Activated naive CD4-positive, alpha-beta T cell treated with anti-CD3 and anti-CD28 coated beads for 36 hours (primary cell): ENCODE measurements around the gene CAPZB. TPM values are rescaled to one million over a fixed set of nuclear protein-coding genes. Genes with fewer than 3 reads are reported as not detected.

ENCODE experiments used
- CTCF ChIA-PET: fragments of 350-600 bp; sonication (Branson Sonifier 250); formaldehyde crosslinking; loops from one replicate; lab custom pipeline; 2021; ENCODE audit warnings: antibody characterized with exemption; lab: Charles Lee
- DNase-seq: peaks from one replicate; pipeline ENCODE4 v3.0.0-alpha.2; 2020
- H3K27ac Mint-ChIP-seq: one replicate; pipeline ENCODE4 v1.8.0; 2021; ENCODE audit warnings: mild to moderate bottlenecking, mixed read lengths
- H3K27me3 Mint-ChIP-seq: one replicate; pipeline ENCODE4 v1.8.0; 2021; ENCODE audit warnings: low read depth, mixed read lengths
- H3K36me3 Mint-ChIP-seq: one replicate; pipeline ENCODE4 v1.8.0; 2021; ENCODE audit warnings: low read depth, mixed read lengths
- H3K4me1 Mint-ChIP-seq: one replicate; pipeline ENCODE4 v1.8.0; 2021; ENCODE audit warnings: low read depth, mixed read lengths
- H3K4me3 Mint-ChIP-seq: one replicate; pipeline ENCODE4 v1.8.0; 2021; ENCODE audit warnings: mild to moderate bottlenecking, moderate library complexity, mixed read lengths
- H3K9me3 Mint-ChIP-seq: one replicate; pipeline ENCODE4 v1.8.0; 2021; ENCODE audit warnings: mixed read lengths
- intact Hi-C: fragments of 100-400 bp; cut with micrococcal nuclease; formaldehyde crosslinking; loops from one replicate; pipeline ENCODE4 v1.15.1; 2023
- total RNA-seq, 2 experiments: library from RNA; stranded (reverse); gene quantifications; one replicate each; pipeline ENCODE4 v1.2.3, GENCODE V29; 2021

CAPZB gene
- total RNA-seq, 2 experiments from 2014 or later, result 362 to 381 TPM

DNA sequence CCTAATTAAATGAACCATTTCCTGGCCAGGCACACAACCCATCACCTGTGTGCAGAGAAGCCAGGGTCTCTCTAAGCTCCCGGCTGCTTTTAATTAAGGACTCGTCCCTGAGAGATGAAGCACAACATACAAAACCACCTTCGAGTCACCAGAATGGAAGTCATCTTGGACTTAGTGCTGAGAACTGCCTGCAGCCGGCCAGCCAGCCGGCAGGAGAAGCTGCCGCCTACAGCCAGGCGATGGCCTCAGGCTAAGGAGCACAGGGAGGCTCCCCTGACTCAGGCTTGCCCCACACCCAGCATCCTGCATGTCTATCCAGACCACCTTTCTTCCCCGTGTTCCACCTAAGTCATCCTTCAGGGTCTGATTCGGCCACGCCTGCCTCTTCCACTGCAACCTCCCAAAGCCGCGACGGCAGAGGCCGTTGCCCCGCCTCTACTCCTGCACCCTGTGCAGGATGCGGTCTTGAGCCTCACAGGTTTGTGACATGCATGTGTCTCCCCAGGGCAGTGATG is 89.6 kb downstream of the CAPZB start:
- CTCF ChIA-PET, result interaction anchor here (4.1 kb wide), 1 partner anchor 186 kb away, joined by 21 read pairs; no protein-coding TSS in a partner anchor
- Mint-ChIP-seq H3K9me3 (no peaks in the 10 kb centered on the region), H3K4me1 (peaks cover 78% of the 10 kb centered on the region), H3K27me3 (no peaks in the 10 kb centered on the region), H3K4me3 (no peak overlapping the region), H3K27ac (no peak overlapping the region), H3K36me3 (peaks cover 5% of the 10 kb centered on the region)
- intact Hi-C loops, result no loop called here
- DNase-seq, result no peak

DNA sequence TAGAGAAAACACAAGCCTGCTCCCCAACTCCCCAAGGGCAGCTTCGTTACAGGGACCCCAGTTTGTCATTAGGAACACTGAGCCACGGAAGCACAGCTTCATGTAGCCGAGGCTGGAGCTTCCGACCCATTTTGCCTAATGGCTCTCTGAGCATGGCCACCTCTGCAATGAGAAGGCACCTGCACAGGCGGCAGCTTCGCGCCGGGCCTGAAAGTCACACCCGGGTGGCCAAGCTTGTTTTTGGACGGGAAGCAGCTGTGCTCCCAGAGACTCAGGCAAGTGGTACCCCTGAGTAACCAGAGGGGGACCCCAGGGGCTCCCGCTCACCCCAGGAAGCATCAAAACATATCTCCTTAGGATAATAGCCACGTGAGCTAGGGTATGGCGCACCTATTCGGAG is 92.3 kb downstream of the CAPZB start:
- intact Hi-C loops, result loop anchor here (5.0 kb wide), 3 partner anchors 44 to 74 kb away; no protein-coding TSS in a partner anchor
- peaks cover 82% of the 10 kb centered on the region for H3K4me1 Mint-ChIP-seq
- no peak for DNase-seq
- H3K27ac Mint-ChIP-seq, result no peak overlapping the region
- CTCF ChIA-PET, result interaction anchor here (0.6 to 4.1 kb wide), 11 partner anchors 8 to 269 kb away, joined by 3 to 21 read pairs (median 3); no protein-coding TSS in a partner anchor
- H3K9me3 Mint-ChIP-seq, result no peaks in the 10 kb centered on the region
- H3K36me3 Mint-ChIP-seq, result peaks cover 5% of the 10 kb centered on the region
- no peaks in the 10 kb centered on the region for H3K27me3 Mint-ChIP-seq
- H3K4me3 Mint-ChIP-seq, result no peak overlapping the region

DNA sequence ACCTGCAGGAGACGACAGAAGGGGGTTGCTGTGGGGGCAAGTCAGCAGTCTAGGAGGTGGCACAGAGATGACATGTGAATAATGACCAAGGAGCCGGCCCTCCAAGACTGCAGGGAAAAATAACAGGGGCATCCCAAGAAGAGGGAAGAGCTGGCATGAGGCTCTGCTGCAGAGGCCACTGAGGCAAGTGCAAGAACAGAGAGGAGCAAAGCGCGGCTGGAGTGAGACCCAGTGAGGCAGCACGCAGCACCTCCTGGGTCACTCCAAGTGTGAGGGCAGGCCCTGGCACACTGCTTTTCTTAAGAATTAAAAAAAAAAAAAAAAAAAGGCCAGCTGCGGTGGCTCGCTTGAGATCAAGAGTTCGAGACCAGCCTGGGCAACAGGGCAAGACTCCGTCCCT is 93.1 kb downstream of the CAPZB start:
- peaks cover 75% of the 10 kb centered on the region for H3K4me1 Mint-ChIP-seq
- peak overlapping the region; percentile 81 for H3K27ac Mint-ChIP-seq
- no peak overlapping the region for H3K4me3 Mint-ChIP-seq
- DNase-seq, result no peak
- H3K9me3 Mint-ChIP-seq, result no peaks in the 10 kb centered on the region
- peaks cover 3% of the 10 kb centered on the region for H3K36me3 Mint-ChIP-seq
- intact Hi-C loops, result loop anchor here (5.0 kb wide), 3 partner anchors 45 to 75 kb away; no protein-coding TSS in a partner anchor
- CTCF ChIA-PET, result interaction anchor here (0.7 to 4.1 kb wide), 10 partner anchors 10 to 262 kb away, joined by 3 to 21 read pairs (median 3); no protein-coding TSS in a partner anchor
- no peaks in the 10 kb centered on the region for H3K27me3 Mint-ChIP-seq

DNA sequence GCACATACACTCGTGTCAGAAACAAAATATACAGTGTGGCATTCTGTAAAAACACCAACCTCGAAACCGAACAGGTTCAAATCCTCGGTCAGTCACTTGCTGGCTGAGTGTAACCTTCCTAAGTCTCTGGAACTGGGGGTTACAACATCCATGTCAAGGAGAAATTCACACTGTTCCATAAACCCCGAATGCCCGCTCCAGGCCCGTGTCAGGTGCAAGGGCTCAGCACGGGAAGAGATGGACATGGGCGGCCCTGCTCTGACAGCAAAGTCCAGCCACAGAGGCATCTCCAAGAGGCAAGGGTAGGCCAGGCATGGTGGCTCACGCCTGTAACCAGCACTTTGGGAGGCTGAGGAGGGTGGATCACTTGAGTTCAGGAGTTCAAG is 93.8 kb downstream of the CAPZB start:
- DNase-seq, result no peak
- H3K4me3 Mint-ChIP-seq, result no peak overlapping the region
- H3K9me3 Mint-ChIP-seq, result no peaks in the 10 kb centered on the region
- H3K27me3 Mint-ChIP-seq, result no peaks in the 10 kb centered on the region
- intact Hi-C loops, result loop anchor here (1.0 to 5.0 kb wide), 7 partner anchors 46 to 262 kb away; no protein-coding TSS in a partner anchor
- H3K27ac Mint-ChIP-seq, result peak overlapping the region; percentile 81
- peaks cover 73% of the 10 kb centered on the region for H3K4me1 Mint-ChIP-seq
- CTCF ChIA-PET, result interaction anchor here (0.7 to 4.1 kb wide), 13 partner anchors 9 to 262 kb away, joined by 3 to 21 read pairs (median 4); no protein-coding TSS in a partner anchor
- peaks cover 3% of the 10 kb centered on the region for H3K36me3 Mint-ChIP-seq

DNA sequence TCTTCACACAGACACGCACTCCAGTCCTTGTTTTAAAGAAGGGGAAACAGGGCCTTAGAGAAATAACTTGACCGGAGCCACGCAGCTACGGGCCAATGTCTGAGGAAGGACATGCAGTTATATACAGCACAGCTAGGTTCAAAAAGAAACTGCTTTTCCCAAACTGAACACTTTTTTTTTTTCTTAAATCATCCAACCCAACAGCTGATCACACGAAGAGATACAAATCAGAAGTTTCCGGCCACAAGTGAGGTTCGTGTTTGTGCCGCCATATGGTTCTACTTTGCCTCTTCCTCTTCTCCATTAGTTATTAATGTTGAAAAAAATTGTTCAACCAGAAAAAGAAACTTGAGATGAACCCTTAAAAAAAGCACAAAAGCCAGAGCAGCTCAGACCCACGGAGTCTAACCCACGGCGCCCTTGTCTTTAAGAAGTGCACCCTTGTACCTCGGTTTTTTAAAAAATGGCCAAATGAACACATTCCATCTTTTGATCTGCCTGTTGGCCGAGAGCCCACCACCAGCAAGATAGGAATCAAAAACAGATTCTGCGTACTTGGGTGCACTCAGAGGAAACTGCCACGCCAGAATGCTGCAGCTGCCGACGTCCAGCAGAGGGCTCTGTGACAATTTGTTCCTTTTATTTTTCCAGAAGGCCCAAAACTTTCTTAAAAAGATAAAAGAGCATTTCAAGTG is 94.3 kb downstream of the CAPZB start:
- H3K27me3 Mint-ChIP-seq, result no peaks in the 10 kb centered on the region
- no peaks in the 10 kb centered on the region for H3K9me3 Mint-ChIP-seq
- peak; percentile 69 for DNase-seq
- H3K4me3 Mint-ChIP-seq, result peak overlapping the region; percentile 62
- intact Hi-C loops, result loop anchor here (1.0 to 5.0 kb wide), 7 partner anchors 46 to 262 kb away; no protein-coding TSS in a partner anchor
- H3K4me1 Mint-ChIP-seq, result peaks cover 68% of the 10 kb centered on the region
- H3K27ac Mint-ChIP-seq, result peak overlapping the region; percentile 81
- peaks cover 3% of the 10 kb centered on the region for H3K36me3 Mint-ChIP-seq
- CTCF ChIA-PET, result interaction anchor here (0.7 to 1.4 kb wide), 17 partner anchors 8 to 225 kb away, joined by 3 to 10 read pairs (median 3); no protein-coding TSS in a partner anchor

DNA sequence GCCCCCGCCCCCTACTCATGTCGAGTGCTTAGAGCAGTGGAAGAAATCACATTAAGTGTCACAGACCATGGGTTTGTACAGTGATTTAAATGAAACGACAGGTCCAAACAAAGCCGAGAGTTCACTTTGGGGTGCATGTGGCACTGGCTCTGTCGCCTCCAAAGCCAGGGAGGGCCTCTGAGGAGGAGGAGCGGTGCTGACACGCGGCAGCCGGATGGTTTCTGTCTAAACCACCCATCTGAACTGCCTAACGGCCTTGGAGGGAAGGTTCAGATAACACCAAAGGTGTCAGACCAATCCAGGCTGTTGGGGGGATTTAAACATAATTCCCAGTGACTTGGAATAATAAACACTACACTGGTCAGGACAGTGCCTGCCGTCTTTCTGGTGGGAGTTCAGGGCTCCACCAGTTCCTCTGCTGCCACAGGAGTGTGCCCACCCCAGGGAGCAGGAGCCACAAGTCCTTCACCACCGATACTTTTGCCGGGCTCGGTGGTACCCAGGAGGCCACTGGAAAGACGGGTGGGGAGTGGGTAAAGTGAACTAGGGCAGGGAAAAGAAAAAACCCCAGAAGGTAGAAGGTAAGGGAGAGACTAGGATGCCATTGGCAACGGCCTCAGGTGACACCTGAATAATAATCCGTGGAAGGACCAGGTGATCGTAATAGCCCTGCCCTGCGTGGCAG is 95.0 kb downstream of the CAPZB start:
- Mint-ChIP-seq H3K27ac (peak overlapping the region; percentile 81), H3K9me3 (no peaks in the 10 kb centered on the region), H3K4me3 (peak overlapping the region; percentile 29), H3K27me3 (no peaks in the 10 kb centered on the region), H3K4me1 (peaks cover 60% of the 10 kb centered on the region), H3K36me3 (peaks cover 4% of the 10 kb centered on the region)
- intact Hi-C loops, result loop anchor here (2.0 to 5.0 kb wide), 4 partner anchors 47 to 92 kb away; no protein-coding TSS in a partner anchor
- peak; percentile 19 for DNase-seq
- CTCF ChIA-PET, result interaction anchor here (0.7 to 1.4 kb wide), 16 partner anchors 8 to 226 kb away, joined by 3 to 10 read pairs (median 3); no protein-coding TSS in a partner anchor

DNA sequence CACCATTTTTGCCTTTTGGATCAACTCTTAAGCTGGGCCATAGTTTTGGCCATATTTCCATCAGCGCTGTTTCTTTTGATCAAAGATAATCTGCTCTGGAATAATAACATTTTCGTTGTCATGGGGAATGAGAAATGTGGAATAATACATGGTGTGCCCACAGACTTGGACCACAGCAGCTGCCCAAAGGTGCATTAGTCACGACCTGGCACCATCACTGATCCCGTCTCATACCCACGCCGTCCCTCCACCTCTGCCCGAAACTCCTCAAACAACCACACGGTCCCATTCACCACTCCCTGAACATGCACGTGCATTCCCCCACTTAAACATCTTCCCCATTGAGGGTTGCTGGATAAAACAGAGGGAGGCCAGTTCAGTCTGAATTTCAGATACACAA is 96.4 kb downstream of the CAPZB start:
- DNase-seq, result no peak
- no peaks in the 10 kb centered on the region for H3K27me3 Mint-ChIP-seq
- H3K4me3 Mint-ChIP-seq, result no peak overlapping the region
- H3K36me3 Mint-ChIP-seq, result peaks cover 10% of the 10 kb centered on the region
- CTCF ChIA-PET, result interaction anchor here (0.6 to 1.7 kb wide), 5 partner anchors 12 to 265 kb away, joined by 3 to 5 read pairs (median 3); no protein-coding TSS in a partner anchor
- no peaks in the 10 kb centered on the region for H3K9me3 Mint-ChIP-seq
- no peak overlapping the region for H3K27ac Mint-ChIP-seq
- H3K4me1 Mint-ChIP-seq, result peaks cover 54% of the 10 kb centered on the region
- intact Hi-C loops, result no loop called here

DNA sequence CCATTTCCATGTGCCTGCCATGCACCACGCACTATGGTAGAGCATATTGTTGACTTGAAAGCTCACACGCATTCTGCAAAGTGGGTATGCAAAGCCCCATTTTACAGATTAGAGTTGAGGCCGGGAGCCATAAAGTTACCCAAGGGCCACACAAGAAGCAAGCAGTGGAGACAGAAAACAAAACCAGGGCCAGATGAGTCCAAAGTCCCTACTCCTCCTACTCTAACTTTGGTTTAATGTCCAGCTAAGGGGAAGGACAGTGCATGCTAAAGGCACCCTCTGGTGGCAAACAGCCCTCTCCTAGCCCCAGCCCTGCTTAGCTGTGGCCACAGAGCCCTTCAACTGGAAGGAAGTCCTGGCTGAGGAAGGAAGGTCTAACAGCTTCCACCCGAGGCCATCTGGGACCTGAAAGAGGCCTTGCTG is 98.3 kb downstream of the CAPZB start:
- intact Hi-C loops, result no loop called here
- Mint-ChIP-seq H3K4me3 (no peak overlapping the region), H3K4me1 (peaks cover 41% of the 10 kb centered on the region), H3K27ac (no peak overlapping the region), H3K9me3 (no peaks in the 10 kb centered on the region), H3K27me3 (no peaks in the 10 kb centered on the region), H3K36me3 (peaks cover 14% of the 10 kb centered on the region)
- no peak for DNase-seq
- CTCF ChIA-PET, result interaction anchor here (0.7 to 1.3 kb wide), 2 partner anchors 19 to 195 kb away, joined by 3 to 4 read pairs; no protein-coding TSS in a partner anchor

DNA sequence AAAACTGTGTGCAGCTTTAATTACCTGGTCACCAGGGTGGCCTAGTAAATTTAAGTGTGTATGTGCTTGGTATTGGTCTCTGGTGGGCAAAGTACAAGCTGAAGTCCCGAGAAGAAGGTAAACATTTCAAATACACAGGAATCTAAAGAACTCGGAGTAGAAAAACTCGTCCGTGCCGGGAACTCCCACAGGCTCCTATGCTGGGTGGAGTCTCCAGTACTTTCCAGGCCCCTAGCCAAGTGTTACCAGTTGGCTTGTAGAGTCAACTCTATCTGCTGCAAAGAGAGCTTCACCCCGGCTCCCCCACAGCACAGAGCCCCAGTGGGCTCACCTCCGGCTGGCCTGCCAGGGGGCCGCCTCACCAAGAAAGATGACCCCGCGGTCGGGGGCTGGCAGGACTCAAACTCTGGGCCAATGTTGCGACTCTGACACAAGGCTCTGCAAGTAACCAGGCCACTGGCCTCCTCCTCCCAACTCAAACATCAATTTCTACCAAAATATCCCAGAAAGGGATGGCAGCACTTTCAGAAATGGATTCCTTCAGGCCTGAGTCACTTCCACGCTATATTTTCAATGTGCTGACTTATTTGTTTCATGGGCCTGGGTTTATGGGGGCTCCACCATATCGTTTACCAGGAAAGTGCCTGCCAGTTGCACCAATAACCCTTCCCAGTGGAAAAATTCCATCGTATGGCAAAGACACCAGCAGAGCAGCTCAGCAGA is 99.3 kb downstream of the CAPZB start:
- Mint-ChIP-seq H3K27me3 (no peaks in the 10 kb centered on the region), H3K4me1 (peaks cover 32% of the 10 kb centered on the region), H3K27ac (no peak overlapping the region), H3K4me3 (no peak overlapping the region), H3K36me3 (peaks cover 15% of the 10 kb centered on the region), H3K9me3 (no peaks in the 10 kb centered on the region)
- CTCF ChIA-PET, result interaction anchor here (0.6 kb wide), 1 partner anchor 182 kb away, joined by 3 read pairs; no protein-coding TSS in a partner anchor
- DNase-seq, result no peak
- intact Hi-C loops, result no loop called here

DNA sequence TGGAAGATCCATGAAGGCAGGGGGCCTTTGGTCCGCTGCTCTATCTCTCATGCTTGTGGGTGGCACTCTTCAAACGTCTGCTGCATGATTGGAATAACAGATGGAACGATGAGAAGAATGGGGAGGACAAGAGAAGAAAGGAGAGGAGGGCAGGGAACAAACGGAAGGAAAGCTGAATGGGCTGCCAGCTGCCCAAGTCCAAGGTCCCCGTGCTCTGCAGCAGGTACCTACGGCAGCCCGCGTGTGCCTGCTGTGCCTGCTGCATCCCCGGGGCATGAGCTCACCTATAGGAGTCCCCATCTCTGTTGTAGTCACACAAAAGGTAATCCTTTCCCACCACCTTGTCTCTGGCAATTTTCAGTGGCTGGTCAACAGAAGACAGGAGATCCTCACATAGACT is 100.1 kb downstream of the CAPZB start:
- Mint-ChIP-seq H3K27me3 (no peaks in the 10 kb centered on the region), H3K4me1 (peaks cover 24% of the 10 kb centered on the region), H3K36me3 (peaks cover 15% of the 10 kb centered on the region), H3K9me3 (no peaks in the 10 kb centered on the region), H3K27ac (no peak overlapping the region), H3K4me3 (no peak overlapping the region)
- CTCF ChIA-PET, result interaction anchor here (1.2 kb wide), 1 partner anchor 197 kb away, joined by 3 read pairs; no protein-coding TSS in a partner anchor
- intact Hi-C loops, result no loop called here
- DNase-seq, result no peak

DNA sequence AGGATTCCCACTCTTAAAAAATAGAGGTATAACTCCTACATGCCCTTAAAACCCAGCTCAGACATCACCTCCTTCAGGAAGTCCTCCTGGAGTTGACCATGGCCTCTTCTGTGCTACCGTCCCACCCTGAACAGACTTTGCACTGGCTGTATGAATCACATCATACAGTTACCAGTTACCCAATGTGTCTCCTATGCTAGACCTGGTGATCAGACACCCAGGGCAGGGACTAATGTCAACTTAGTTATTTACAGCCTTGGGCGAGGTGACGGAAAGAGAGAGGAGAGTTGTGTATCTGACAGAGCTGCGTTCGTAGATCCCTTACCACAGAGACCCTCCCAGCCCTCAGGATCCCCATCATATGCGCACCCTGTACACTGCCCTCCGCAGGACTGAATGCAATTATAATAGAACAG is 100.6 kb downstream of the CAPZB start:
- peak overlapping the region; percentile 8 for H3K27ac Mint-ChIP-seq
- H3K36me3 Mint-ChIP-seq, result peaks cover 14% of the 10 kb centered on the region
- intact Hi-C loops, result no loop called here
- H3K4me1 Mint-ChIP-seq, result peaks cover 19% of the 10 kb centered on the region
- H3K27me3 Mint-ChIP-seq, result no peaks in the 10 kb centered on the region
- H3K4me3 Mint-ChIP-seq, result no peak overlapping the region
- CTCF ChIA-PET, result interaction anchor here (1.2 to 1.3 kb wide), 2 partner anchors 197 to 269 kb away, joined by 3 read pairs; no protein-coding TSS in a partner anchor
- no peaks in the 10 kb centered on the region for H3K9me3 Mint-ChIP-seq
- no peak for DNase-seq
